Caco-2 (cell line): ENCODE data around the gene HBZ. TPM values are rescaled to one million over a fixed set of nuclear protein-coding genes. Genes with fewer than 3 reads are reported as not detected.
"Not testable (repeated sequence)": the region's sequence is repeated elsewhere in the genome, so short reads cannot be mapped to it uniquely, and the experiment has no call there.

Experiments
- BruUV-seq: library from RNA; stranded (reverse); fragments of 400-500 nt; replicated peaks from 2 replicates; lab custom pipeline; 2021; lab: Mats Ljungman, UMichigan
- CTCF ChIA-PET: fragments of 300-600 bp; sonication (Branson Sonifier 250); formaldehyde crosslinking; loops from one replicate; lab custom pipeline; 2022; ENCODE audit warnings: antibody characterized with exemption; lab: Charles Lee
- POLR2A ChIA-PET: fragments of 300-600 bp; sonication (Branson Sonifier 250); formaldehyde crosslinking; loops from one replicate; lab custom pipeline; 2022; ENCODE audit warnings: antibody characterized with exemption; lab: Charles Lee
- DNase-seq, 2 experiments: peaks; one replicate each; pipeline versions ENCODE4 v3.0.0 to v3.0.0-alpha.2; 2020 to 2022
- H3K27me3 ChIP-seq: replicated peaks from 2 replicates; pipeline ENCODE4 v1.6.0; 2011; ENCODE audit warnings: low read length; ENCODE audit not compliant: control insufficient read depth, insufficient read depth
- H3K36me3 ChIP-seq: 2 replicates; pipeline ENCODE4 v1.5.1; 2011; ENCODE audit warnings: low read length; ENCODE audit not compliant: control insufficient read depth, insufficient read depth
- H3K4me1 ChIP-seq: fragments of 250-450 bp; sonication (Bioruptor Pico); 2 replicates; pipeline ENCODE4 v1.5.1; 2020; ENCODE audit warnings: mild to moderate bottlenecking
- H3K4me3 ChIP-seq: 2 replicates; pipeline ENCODE4 v1.5.1; 2011; ENCODE audit warnings: low read depth, mild to moderate bottlenecking, control low read depth, low read length
- H3K9me3 ChIP-seq: fragments of 250-450 bp; sonication (Bioruptor Pico); 2 replicates; pipeline ENCODE4 v1.5.1; 2020; ENCODE audit warnings: mild to moderate bottlenecking, moderate library complexity
- H3K27ac Mint-ChIP-seq: one replicate; pipeline ENCODE4 v1.8.0; 2022; ENCODE audit warnings: mixed read lengths; ENCODE audit not compliant: unreplicated experiment
- H3K27me3 Mint-ChIP-seq: one replicate; pipeline ENCODE4 v1.8.0; 2022; ENCODE audit warnings: mixed read lengths; ENCODE audit not compliant: insufficient read depth, unreplicated experiment
- H3K36me3 Mint-ChIP-seq: one replicate; pipeline ENCODE4 v1.8.0; 2022; ENCODE audit warnings: mild to moderate bottlenecking, mixed read lengths; ENCODE audit not compliant: insufficient read depth, unreplicated experiment
- H3K4me1 Mint-ChIP-seq: one replicate; pipeline ENCODE4 v1.8.0; 2022; ENCODE audit warnings: low read depth, mixed read lengths; ENCODE audit not compliant: unreplicated experiment
- H3K4me3 Mint-ChIP-seq: one replicate; pipeline ENCODE4 v1.8.0; 2022; ENCODE audit warnings: mild to moderate bottlenecking, moderate library complexity, mixed read lengths; ENCODE audit not compliant: unreplicated experiment
- H3K9me3 Mint-ChIP-seq: one replicate; pipeline ENCODE4 v1.8.0; 2022; ENCODE audit warnings: mixed read lengths; ENCODE audit not compliant: unreplicated experiment
- intact Hi-C: fragments of 100-400 bp; cut with micrococcal nuclease; formaldehyde crosslinking; loops from one replicate; pipeline ENCODE4 v1.10.0; 2022; ENCODE audit not compliant: unreplicated experiment
- total RNA-seq: library from RNA; stranded (reverse); gene quantifications from 2 replicates; pipeline ENCODE4 v1.2.3, GENCODE V29; 2022
- TF ChIP-seq, protein P1 (sequence below), 2 experiments: fragments of 200-600 bp in 1 of 2; IDR thresholded peaks; 1 replicate in 1 of 2; 2 replicates in 1 of 2; pipeline versions ENCODE4 v1.5.1 to v1.8.0; 2011 to 2022; ENCODE audit warnings: antibody characterized with exemption in 1 of 2, control low read depth in 1 of 2, inconsistent platforms in 1 of 2, low read depth in 1 of 2, low read length in 1 of 2, mild to moderate bottlenecking in 1 of 2, moderate library complexity in 1 of 2; ENCODE audit not compliant: insufficient read depth in 1 of 2, severe bottlenecking in 1 of 2, unreplicated experiment in 1 of 2

HBZ gene
- total RNA-seq, 1 experiment from 2014 or later: not detected

DNA sequence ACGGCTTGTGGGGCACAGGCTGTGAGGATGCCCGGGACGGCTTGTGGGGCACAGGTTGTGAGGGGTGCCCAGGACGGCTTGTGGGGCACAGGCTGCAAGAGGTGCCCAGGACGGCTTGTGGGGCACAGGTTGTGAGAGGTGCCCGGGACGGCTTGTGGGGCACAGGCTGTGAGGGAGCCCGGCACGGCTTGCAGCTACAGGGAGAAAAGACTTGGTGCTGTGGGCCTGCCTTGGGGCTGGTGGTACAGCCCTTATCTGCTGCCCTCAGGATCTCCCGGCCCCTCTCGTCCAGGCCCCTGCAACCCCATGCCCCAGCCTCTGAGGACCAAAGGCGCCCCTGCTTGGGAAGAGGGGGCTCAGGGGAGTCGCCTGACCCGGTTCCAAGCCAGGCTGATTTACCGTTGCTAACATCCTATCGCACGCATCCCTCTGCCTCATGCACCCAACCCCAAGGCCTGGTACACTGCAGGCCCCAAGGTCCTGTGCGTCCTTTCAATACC, 8.3 kb downstream of the HBZ start:
- intact Hi-C loops: no loop called here
- no peak overlapping the region for H3K4me3 ChIP-seq
- no peak for DNase-seq
- H3K27ac Mint-ChIP-seq: no peak overlapping the region
- H3K9me3 Mint-ChIP-seq: no peaks in the 10 kb centered on the region
- peaks cover 10% of the 10 kb centered on the region for H3K4me1 Mint-ChIP-seq
- POLR2A ChIA-PET: no interaction called here
- no peaks in the 10 kb centered on the region for H3K36me3 Mint-ChIP-seq
- no peaks in the 10 kb centered on the region; the same call in 1 of the 2 replicates for H3K27me3 ChIP-seq
- no peak overlapping the region for H3K4me3 Mint-ChIP-seq
- CTCF ChIA-PET: no interaction called here
- no peaks in the 10 kb centered on the region for H3K9me3 ChIP-seq
- no peaks in the 10 kb centered on the region for H3K4me1 ChIP-seq
- H3K27me3 Mint-ChIP-seq: peaks cover 10% of the 10 kb centered on the region
- TF ChIP-seq, protein P1, sequence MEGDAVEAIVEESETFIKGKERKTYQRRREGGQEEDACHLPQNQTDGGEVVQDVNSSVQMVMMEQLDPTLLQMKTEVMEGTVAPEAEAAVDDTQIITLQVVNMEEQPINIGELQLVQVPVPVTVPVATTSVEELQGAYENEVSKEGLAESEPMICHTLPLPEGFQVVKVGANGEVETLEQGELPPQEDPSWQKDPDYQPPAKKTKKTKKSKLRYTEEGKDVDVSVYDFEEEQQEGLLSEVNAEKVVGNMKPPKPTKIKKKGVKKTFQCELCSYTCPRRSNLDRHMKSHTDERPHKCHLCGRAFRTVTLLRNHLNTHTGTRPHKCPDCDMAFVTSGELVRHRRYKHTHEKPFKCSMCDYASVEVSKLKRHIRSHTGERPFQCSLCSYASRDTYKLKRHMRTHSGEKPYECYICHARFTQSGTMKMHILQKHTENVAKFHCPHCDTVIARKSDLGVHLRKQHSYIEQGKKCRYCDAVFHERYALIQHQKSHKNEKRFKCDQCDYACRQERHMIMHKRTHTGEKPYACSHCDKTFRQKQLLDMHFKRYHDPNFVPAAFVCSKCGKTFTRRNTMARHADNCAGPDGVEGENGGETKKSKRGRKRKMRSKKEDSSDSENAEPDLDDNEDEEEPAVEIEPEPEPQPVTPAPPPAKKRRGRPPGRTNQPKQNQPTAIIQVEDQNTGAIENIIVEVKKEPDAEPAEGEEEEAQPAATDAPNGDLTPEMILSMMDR (IDR thresholded peaks at IDR 0.05; ENCODE audit: insufficient read depth in 1 of 2, low read depth in 1 of 2, low read length in 1 of 2, severe bottlenecking in 1 of 2, unreplicated experiment in 1 of 2): no peak
- BruUV-seq: no TSS peak
- no peaks in the 10 kb centered on the region for H3K36me3 ChIP-seq

DNA sequence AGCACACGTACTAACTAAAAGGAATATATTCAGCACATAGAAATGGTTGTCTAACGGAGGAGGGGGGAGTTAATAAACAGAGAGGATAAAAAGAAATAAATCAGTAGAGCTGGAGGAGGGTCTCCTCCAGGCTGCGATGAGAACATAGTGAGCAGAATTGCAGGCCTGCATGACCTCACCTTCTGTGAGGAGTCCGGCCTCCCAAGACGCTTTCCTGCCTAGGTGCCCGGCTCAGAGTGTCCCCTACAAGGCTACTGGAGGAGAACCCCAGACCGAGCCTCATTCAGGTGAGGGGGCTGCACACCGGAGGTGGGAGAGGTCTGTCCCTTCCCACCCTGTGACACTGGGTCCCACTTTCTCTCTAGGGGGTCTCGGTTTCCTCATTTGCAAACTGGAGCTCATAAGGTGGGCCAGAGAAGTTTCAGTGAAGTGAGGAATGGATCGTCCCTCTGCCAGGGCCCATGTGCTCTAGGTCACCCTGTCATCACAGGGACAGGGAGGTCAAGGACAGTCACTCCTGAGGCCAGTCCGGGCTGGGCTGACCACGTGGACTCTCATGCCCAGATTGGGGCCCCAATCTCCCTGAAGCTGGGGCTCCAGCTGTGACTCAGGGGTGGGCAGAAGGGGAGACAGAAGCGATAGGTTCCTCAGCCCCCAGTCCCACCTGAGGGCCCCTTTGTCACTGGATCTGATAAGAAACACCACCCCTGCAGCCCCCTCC, 10.0 kb downstream of the HBZ start:
- H3K36me3 Mint-ChIP-seq: no peaks in the 10 kb centered on the region
- no peaks in the 10 kb centered on the region; the same call in 1 of the 2 replicates for H3K27me3 ChIP-seq
- DNase-seq: no peak
- POLR2A ChIA-PET: no interaction called here
- no peaks in the 10 kb centered on the region for H3K9me3 ChIP-seq
- H3K27ac Mint-ChIP-seq: no peak overlapping the region
- no peaks in the 10 kb centered on the region for H3K4me1 ChIP-seq
- H3K36me3 ChIP-seq: no peaks in the 10 kb centered on the region
- H3K4me3 ChIP-seq: no peak overlapping the region
- H3K9me3 Mint-ChIP-seq: no peaks in the 10 kb centered on the region
- intact Hi-C loops: no loop called here
- TF ChIP-seq, protein P1 (IDR thresholded peaks at IDR 0.05; ENCODE audit: insufficient read depth in 1 of 2, low read depth in 1 of 2, low read length in 1 of 2, severe bottlenecking in 1 of 2, unreplicated experiment in 1 of 2): no peak
- H3K4me3 Mint-ChIP-seq: no peak overlapping the region
- H3K4me1 Mint-ChIP-seq: peaks cover 10% of the 10 kb centered on the region
- H3K27me3 Mint-ChIP-seq: peaks cover 12% of the 10 kb centered on the region
- no TSS peak for BruUV-seq
- CTCF ChIA-PET: no interaction called here

DNA sequence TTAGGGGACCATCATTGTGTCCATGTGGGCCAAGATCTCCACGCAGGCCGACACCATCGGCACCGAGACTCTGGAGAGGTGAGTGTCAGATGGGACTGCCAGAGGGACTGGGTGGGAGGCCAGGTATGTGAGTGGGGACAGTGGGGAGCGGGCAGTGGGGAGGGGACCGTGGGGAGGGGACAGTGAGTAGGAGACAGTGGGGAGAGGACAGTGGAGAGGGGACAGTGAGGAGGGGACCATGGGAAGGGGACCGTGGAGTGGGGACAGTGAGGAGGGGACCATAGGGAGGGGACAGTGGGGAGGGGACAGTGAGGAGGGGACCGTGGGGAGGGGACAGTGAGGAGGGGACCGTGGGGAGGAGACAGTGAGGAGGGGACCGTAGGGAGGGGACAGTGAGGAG, 10.7 kb downstream of the HBZ start:
- H3K9me3 ChIP-seq, CTCF ChIA-PET, H3K36me3 ChIP-seq, intact Hi-C loops, H3K36me3 Mint-ChIP-seq, H3K4me3 ChIP-seq, H3K27ac Mint-ChIP-seq, H3K27me3 ChIP-seq, H3K4me1 ChIP-seq, H3K27me3 Mint-ChIP-seq, BruUV-seq, POLR2A ChIA-PET, H3K9me3 Mint-ChIP-seq, DNase-seq, H3K4me3 Mint-ChIP-seq: not testable (repeated sequence)
- H3K4me1 Mint-ChIP-seq: peaks cover 10% of the 10 kb centered on the region

DNA sequence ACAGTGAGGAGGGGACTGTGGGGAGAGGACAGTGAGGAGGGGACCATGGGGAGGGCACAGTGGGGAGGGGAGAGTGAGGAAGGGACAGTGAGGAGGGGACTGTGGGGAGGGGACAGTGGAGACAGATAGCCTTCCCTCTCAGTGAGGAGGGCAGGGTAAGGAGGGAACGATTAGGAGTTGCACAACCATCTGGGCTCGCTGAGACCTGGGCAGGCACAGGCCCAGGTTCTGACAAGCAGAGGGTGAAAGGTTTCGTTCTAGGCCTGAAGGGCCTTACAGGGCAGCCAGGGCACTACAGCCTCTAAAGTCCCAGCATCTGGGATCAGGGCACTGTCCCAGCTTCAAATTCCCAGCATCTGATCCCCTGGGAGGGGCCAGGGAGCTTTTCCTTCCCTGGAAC, 11.3 kb downstream of the HBZ start:
- H3K4me3 ChIP-seq, H3K36me3 ChIP-seq, H3K27me3 Mint-ChIP-seq, POLR2A ChIA-PET, H3K9me3 Mint-ChIP-seq, CTCF ChIA-PET, H3K9me3 ChIP-seq, H3K4me1 ChIP-seq, H3K27ac Mint-ChIP-seq, H3K27me3 ChIP-seq, BruUV-seq, intact Hi-C loops, H3K4me3 Mint-ChIP-seq, DNase-seq, H3K36me3 Mint-ChIP-seq: not testable (repeated sequence)
- H3K4me1 Mint-ChIP-seq: peaks cover 10% of the 10 kb centered on the region

DNA sequence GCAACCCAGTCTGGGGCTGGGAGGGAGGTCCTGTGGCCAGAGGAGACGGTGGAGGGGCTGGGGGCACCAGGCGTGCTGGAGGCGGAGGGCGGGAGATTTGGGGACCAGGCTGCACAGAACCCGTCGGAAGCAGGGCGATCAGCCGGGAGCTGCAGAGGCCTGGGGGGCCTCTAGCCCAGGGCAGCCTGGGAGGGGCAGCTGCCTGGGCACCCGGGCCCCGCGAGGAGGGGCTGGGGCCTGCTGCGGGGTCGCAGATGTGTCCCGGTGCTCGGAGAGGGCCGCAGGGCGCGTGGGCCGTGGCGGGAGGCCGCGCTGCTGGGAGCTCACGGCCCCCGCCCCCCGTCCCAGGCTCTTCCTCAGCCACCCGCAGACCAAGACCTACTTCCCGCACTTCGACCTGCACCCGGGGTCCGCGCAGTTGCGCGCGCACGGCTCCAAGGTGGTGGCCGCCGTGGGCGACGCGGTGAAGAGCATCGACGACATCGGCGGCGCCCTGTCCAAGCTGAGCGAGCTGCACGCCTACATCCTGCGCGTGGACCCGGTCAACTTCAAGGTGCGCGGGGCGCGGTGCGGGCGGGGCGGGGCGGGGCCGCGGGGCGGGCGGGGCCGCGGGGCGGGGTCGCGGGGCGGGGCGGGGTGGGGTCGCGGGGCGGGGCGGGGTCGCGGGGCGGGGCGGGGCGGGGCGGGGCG, 11.8 kb downstream of the HBZ start:
- H3K4me1 Mint-ChIP-seq, H3K9me3 Mint-ChIP-seq, POLR2A ChIA-PET, H3K4me3 Mint-ChIP-seq, CTCF ChIA-PET, H3K9me3 ChIP-seq, H3K27ac Mint-ChIP-seq, intact Hi-C loops, H3K4me3 ChIP-seq, H3K27me3 ChIP-seq, H3K36me3 Mint-ChIP-seq, H3K36me3 ChIP-seq, BruUV-seq, H3K4me1 ChIP-seq, H3K27me3 Mint-ChIP-seq, DNase-seq: not testable (repeated sequence)
